WERI-Rb-1 (cell line): ENCODE data around the gene FOXRED2.

ENCODE experiments used
- DNase-seq: peaks from one replicate; pipeline ENCODE4 v3.0.0-alpha.2; 2020
- H3K27ac ChIP-seq: fragments of 250-450 bp; sonication (Bioruptor Pico); 2 replicates; pipeline ENCODE4 v1.5.1; 2020; ENCODE audit warnings: mild to moderate bottlenecking, moderate library complexity
- H3K27me3 ChIP-seq: fragments of 250-450 bp; sonication (Bioruptor Pico); 2 replicates; pipeline ENCODE4 v1.5.1; 2021; ENCODE audit warnings: mild to moderate bottlenecking, low read depth, moderate library complexity; ENCODE audit not compliant: insufficient read depth, severe bottlenecking
- H3K36me3 ChIP-seq: fragments of 250-450 bp; sonication (Bioruptor Pico); 2 replicates; pipeline ENCODE4 v1.5.1; 2020; ENCODE audit warnings: mild to moderate bottlenecking, moderate library complexity
- H3K4me3 ChIP-seq: 2 replicates; pipeline ENCODE4 v1.5.1; 2011; ENCODE audit warnings: low read depth, mild to moderate bottlenecking, control low read depth, low read length
- H3K9me3 ChIP-seq: fragments of 250-450 bp; sonication (Bioruptor Pico); 2 replicates; pipeline ENCODE4 v1.5.1; 2021; ENCODE audit warnings: mild to moderate bottlenecking, moderate library complexity; ENCODE audit not compliant: severe bottlenecking
- TF ChIP-seq, protein P1 (sequence below): IDR thresholded peaks from 2 replicates; pipeline ENCODE4 v1.5.1; 2011; ENCODE audit warnings: low read depth, mild to moderate bottlenecking, control low read depth, inconsistent platforms, low read length

FOXRED2 gene

DNA sequence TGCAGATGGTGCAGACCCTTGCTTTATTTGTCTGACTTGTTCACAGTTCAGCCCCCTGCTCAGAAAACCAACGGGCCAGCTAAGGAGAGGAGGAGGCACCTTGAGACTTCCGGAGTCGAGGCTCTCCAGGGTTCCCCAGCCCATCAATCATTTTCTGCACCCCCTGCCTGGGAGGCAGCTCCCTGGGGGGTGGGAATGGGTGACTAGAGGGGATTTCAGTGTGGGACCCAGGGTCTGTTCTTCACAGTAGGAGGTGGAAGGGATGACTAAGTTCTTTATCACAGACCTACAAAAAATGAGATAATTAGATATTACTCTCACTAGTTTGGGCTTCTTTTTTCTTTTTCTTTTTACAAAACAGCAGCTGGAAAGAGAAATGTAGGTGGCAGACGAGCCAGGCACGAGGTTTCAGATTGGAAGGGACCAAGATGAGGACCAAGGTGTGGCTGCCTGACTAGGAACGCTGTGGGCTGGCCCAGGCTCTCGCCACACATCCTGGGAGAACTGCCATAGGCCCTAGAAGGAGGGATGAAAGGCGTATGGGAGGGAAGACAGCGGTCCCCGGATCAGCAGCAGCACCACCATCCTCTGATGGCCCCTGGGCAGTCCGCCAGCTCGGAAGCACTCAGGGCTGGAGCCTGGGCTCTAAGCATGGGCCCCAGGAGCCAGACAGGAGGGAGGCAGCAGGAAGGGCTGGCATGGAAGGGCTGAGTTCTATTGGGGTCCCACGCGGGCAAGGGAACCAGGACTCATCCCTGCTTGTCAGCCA, 39.6 kb downstream of the FOXRED2 start:
- TF ChIP-seq, protein P1, sequence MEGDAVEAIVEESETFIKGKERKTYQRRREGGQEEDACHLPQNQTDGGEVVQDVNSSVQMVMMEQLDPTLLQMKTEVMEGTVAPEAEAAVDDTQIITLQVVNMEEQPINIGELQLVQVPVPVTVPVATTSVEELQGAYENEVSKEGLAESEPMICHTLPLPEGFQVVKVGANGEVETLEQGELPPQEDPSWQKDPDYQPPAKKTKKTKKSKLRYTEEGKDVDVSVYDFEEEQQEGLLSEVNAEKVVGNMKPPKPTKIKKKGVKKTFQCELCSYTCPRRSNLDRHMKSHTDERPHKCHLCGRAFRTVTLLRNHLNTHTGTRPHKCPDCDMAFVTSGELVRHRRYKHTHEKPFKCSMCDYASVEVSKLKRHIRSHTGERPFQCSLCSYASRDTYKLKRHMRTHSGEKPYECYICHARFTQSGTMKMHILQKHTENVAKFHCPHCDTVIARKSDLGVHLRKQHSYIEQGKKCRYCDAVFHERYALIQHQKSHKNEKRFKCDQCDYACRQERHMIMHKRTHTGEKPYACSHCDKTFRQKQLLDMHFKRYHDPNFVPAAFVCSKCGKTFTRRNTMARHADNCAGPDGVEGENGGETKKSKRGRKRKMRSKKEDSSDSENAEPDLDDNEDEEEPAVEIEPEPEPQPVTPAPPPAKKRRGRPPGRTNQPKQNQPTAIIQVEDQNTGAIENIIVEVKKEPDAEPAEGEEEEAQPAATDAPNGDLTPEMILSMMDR = no peak
- DNase-seq = no peak
- no peak overlapping the region for H3K27ac ChIP-seq

DNA sequence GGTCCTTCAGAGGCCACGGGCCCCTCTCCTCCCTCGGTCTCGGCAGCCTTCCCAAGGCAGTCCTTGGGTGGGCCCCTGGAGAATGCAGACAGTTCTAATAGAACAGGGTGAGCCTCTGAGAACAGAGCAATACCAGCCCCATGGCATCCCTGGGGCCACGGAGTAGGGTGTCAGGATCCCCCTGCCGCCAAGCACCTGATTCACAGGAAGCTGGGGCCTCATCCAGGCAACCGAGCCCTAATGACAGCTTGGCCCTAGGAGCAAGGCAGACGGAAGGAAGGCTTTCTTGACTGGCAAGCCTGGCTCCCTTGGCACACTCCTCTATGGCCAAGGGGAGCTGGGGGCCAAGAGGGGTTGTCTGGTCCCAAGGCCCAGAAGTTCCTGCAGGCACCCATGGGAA, 40.6 kb downstream of the FOXRED2 start:
- Histone ChIP-seq H3K27me3 (no peaks in the 10 kb centered on the region), H3K9me3 (no peaks in the 10 kb centered on the region), H3K36me3 (peaks cover 3% of the 10 kb centered on the region), H3K4me3 (no peak overlapping the region), H3K27ac (no peak overlapping the region)
- DNase-seq = no peak
- TF ChIP-seq, protein P1 = no peak

More for the DNA sequence above, 39.6 kb downstream of the FOXRED2 start:
- Histone ChIP-seq H3K9me3 (no peaks in the 10 kb centered on the region), H3K4me3 (no peak overlapping the region), H3K27me3 (no peaks in the 10 kb centered on the region), H3K36me3 (peaks cover 3% of the 10 kb centered on the region)

DNA sequence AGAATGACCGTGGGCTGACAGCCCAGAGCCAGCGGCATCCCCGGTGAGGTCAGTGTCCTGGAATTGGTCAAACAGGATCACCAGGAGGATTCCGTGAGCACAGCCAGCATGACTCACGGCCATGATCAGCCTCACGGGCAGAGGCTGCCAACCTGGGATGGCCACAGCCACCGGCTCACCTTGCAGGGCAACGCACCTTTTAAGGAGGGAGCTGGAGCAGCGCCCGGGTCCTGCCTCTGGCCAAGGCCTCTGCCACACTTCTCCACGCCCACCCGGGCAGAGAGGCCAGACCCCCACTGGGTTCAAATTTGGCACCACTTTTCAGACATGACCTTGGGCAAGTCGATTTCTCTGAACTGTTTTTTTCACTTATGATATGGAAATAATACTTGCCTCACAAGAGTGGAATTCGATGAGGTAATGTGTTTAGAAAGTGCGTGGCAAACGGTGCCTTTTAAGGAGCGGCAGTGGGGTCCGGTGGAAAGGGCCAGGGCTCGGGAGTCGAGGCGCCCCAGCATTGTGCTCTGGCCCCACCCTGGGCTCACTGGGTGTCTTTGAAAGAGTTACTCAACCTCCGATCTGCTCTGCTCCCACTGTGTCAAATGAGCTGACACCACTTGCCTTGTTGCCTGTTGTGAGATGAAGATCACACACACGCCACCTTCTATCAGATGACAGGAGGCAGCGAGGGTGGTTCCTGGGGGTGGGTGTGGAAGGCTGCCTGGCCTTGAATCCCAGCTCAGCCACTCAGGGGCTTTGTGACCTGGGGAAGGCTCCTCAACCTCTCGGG, 41.4 kb downstream of the FOXRED2 start:
- DNase-seq = no peak
- no peak overlapping the region for H3K27ac ChIP-seq
- no peaks in the 10 kb centered on the region for H3K36me3 ChIP-seq
- TF ChIP-seq, protein P1 = no peak
- no peaks in the 10 kb centered on the region for H3K9me3 ChIP-seq
- no peaks in the 10 kb centered on the region for H3K27me3 ChIP-seq
- no peak overlapping the region for H3K4me3 ChIP-seq

DNA sequence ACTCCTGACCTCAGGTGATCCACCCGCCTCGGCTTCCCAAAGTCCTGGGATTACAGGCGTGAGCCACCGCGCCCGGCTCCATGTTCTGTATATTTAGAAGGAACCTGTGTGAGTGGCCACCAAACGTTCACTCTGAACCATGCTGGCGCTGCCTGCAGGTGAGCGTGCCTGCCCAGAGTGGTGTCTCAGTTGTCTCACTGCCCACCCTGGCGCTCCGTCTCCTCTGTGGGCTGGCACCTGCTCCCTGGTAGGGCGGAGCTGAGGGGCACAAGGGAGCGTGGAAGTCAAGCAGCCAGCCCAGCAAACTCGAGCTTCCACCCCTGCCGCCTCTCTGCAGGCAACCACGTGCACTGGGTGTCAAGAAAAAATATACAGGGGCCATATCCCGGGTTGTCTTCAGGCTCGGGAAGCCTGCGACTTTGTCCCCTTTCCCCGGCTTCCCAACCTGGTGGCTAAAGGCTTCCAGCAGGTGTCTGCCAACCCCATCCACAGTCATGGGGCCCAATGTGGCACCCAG, 42.1 kb downstream of the FOXRED2 start:
- H3K9me3 ChIP-seq = no peaks in the 10 kb centered on the region
- no peaks in the 10 kb centered on the region for H3K36me3 ChIP-seq
- H3K4me3 ChIP-seq = no peak overlapping the region
- H3K27me3 ChIP-seq = no peaks in the 10 kb centered on the region
- no peak for DNase-seq
- no peak overlapping the region for H3K27ac ChIP-seq
- TF ChIP-seq, protein P1 = no peak

DNA sequence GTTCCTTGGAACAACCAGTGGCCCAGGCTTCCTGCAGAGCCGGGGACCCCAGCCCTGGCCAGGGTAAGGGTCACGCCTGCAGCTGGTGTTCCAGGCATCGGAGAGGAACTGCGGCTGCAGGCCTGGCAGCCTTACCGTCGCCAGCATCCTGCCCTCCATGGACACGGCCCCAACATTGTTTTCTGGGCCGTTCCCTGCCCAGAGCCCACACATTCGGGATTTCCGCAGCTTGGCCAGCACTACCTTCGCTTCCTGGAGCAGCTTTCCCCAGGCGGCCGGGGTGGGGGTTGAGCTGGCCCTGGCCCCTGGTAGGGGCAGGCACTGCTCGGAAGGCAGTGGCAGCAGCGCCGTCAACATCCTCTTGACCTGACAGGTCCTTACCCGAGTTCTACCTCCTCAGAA, 43.1 kb downstream of the FOXRED2 start:
- Histone ChIP-seq H3K27ac (no peak overlapping the region), H3K4me3 (no peak overlapping the region), H3K9me3 (no peaks in the 10 kb centered on the region), H3K36me3 (no peaks in the 10 kb centered on the region), H3K27me3 (no peaks in the 10 kb centered on the region)
- no peak for DNase-seq
- TF ChIP-seq, protein P1 = no peak
